AG10803 (cell line): Measurements from ENCODE around the gene DPH6.

Experiments used
- DNase-seq: peaks from one replicate; pipeline ENCODE4 v3.0.0; 2010; ENCODE audit warnings: low read depth
- H3K4me3 ChIP-seq: 2 replicates; pipeline ENCODE4 v1.5.1; 2011; ENCODE audit warnings: mild to moderate bottlenecking, low read length, control low read depth
- CTCF ChIP-seq: conservative IDR thresholded peaks from 2 replicates; pipeline ENCODE4 v1.5.1; 2011; ENCODE audit warnings: mild to moderate bottlenecking, low read length, control low read depth, inconsistent platforms

The DPH6 gene

DNA sequence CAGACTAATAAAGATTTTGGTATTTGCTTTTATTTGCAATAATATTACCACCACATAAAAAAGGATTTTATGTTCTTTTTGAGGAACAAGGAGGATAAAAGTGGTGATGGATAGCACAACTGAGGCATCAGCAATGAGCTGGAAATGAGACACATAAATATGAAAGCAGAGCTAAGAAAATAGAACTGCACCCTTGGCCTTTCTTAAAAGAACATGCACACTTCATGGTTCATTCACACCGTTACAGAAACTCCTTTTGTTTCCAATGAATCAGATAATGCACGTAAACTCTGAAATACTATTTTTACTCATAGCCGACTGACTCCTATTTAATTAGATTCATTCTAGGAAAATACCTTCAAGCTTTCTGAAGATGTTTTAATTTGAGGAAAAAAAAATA is 19.9 kb upstream of the DPH6 start:
- no peak for TF ChIP-seq CTCF
- H3K4me3 ChIP-seq: no peak overlapping the region
- no peak for DNase-seq

DNA sequence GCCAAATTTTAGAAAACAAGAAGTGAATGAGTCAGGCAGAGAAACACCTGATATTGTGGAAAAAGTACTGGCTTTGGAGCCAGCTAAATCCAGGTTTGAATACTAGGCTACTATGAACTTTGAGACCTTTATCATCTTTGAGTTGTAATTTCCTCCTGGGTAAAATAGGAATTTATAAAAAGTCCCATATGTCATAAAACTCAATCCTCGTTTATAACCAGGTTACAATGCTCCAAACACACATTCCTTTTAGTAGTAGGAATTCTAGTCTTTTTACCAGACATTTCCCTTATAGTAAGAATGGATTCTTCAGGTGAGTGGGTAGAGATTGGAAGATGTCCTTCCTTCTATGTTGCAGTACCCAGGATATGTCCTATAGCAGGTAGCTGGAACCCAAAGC is 16.7 kb upstream of the DPH6 start:
- DNase-seq: no peak
- no peak for TF ChIP-seq CTCF
- no peak overlapping the region for H3K4me3 ChIP-seq

GRCh38 chr15:35561308-35561707 is 15.3 kb upstream of the DPH6 start:
- no peak overlapping the region for H3K4me3 ChIP-seq
- no peak for TF ChIP-seq CTCF
- no peak for DNase-seq

DNA sequence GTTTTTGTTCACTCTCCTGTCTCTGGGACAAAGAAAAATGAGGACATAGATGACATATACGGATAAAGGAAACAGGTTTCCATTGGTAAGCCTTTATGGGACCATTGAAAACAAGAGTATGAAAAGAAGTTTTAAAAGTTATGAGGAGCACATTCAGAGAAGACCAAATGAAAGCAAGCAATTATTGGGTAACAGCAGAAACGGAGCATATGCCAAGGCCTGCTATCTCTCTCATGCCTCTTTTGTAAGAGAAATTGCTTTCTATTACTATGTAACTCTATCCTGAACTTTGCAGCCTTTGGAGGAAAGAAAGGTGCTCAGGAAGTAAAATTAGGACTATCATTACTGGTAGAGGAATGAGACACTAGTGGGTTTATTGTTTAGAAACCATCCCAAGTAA is 14.9 kb upstream of the DPH6 start:
- no peak for TF ChIP-seq CTCF
- no peak for DNase-seq
- H3K4me3 ChIP-seq: no peak overlapping the region

- no peak for DNase-seq
- no peak overlapping the region for H3K4me3 ChIP-seq
- no peak for TF ChIP-seq CTCF
Measured at GRCh38 chr15:35560258-35560657, 14.3 kb upstream of the DPH6 start.

- H3K4me3 ChIP-seq: no peak overlapping the region
- no peak for DNase-seq
- TF ChIP-seq CTCF: no peak
Measured at GRCh38 chr15:35559683-35560082, 13.7 kb upstream of the DPH6 start.

GRCh38 chr15:35557544-35557943 is 11.6 kb upstream of the DPH6 start:
- DNase-seq: peak; percentile 78
- no peak for TF ChIP-seq CTCF
- H3K4me3 ChIP-seq: no peak overlapping the region
